ENCODE data around the gene CTAGE6. TPM values are rescaled to one million over a fixed set of nuclear protein-coding genes. Genes with fewer than 3 reads are reported as not detected.
"Not testable (repeated sequence)": the region's sequence is repeated elsewhere in the genome, so short reads cannot be mapped to it uniquely, and the experiment has no call there.

The CTAGE6 gene
- total and polyA plus RNA-seq, 2 donors (not counting 1 experiment from before 2014, with no cell fraction given): 0.17 TPM; not detected in 1

DNA sequence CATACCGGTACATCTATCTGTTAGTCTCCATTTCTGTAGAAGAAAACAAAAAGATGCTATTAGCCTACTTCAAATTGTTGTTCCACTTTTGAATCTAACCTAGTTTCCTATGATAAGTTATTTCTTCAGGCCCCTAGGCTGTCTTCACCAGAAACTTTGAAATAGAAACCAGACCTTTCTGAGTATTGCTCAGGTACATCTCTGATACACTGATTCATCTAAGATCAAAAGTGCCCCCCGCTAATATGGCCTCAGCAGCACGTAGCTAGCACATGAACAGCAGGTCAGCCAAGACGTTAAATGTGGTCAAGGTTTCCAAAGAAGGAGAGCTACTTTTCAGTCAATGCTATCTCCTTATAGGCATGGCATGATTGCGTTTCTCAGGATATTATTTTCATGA, 23.6 kb downstream of the CTAGE6 start:
- Histone ChIP-seq H3K27ac (ENCODE audit: insufficient read depth, low read length) (no peak overlapping the region), H3K4me1 (ENCODE audit: control insufficient read depth, extremely low read depth, insufficient read depth, low read length) (no peaks in the 10 kb centered on the region), H3K79me2 (ENCODE audit: control insufficient read depth, insufficient read depth, low read length) (no peaks in the 10 kb centered on the region), H3K9me3 (ENCODE audit: control insufficient read depth, insufficient read depth, low read depth, low read length) (no peaks in the 10 kb centered on the region), H3K9ac (ENCODE audit: insufficient read depth, low read length) (no peak overlapping the region), H4K20me1 (ENCODE audit: control insufficient read depth, extremely low read depth, insufficient read depth, low read length) (no peaks in the 10 kb centered on the region), H3K36me3 (ENCODE audit: control insufficient read depth, insufficient read depth, low read length) (no peaks in the 10 kb centered on the region), H3K27me3 (ENCODE audit: control insufficient read depth, insufficient read depth, low read length) (no peaks in the 10 kb centered on the region), H3K4me2 (ENCODE audit: extremely low read depth, insufficient read depth, low read length) (no peak overlapping the region), H3K4me3 (replicated peaks in 1 of 4; ENCODE audit: control extremely low read depth in 1 of 4, insufficient read depth in 1 of 4, low read depth in 3 of 4, low read length in 4 of 4) (no peak overlapping the region), H2AFZ (ENCODE audit: low read length) (no peak overlapping the region)
- DNase-seq (ENCODE audit: low read depth in 2 of 2): no peak
- no peak for TF ChIP-seq CTCF (conservative IDR thresholded peaks at IDR 0.05 in 1 of 2, IDR thresholded peaks at IDR 0.05 in 1 of 2; ENCODE audit: low read depth in 1 of 2, low read length in 2 of 2)
- TF ChIP-seq EZH2 (IDR thresholded peaks at IDR 0.05; ENCODE audit: low read length, missing control alignments): no peak

- Histone ChIP-seq H3K4me2 (ENCODE audit: extremely low read depth, insufficient read depth, low read length) (no peak overlapping the region), H3K4me3 (replicated peaks in 1 of 4; ENCODE audit: control extremely low read depth in 1 of 4, insufficient read depth in 1 of 4, low read depth in 3 of 4, low read length in 4 of 4) (no peak overlapping the region), H3K27ac (ENCODE audit: insufficient read depth, low read length) (no peak overlapping the region), H3K9me3 (ENCODE audit: control insufficient read depth, insufficient read depth, low read depth, low read length) (no peaks in the 10 kb centered on the region), H3K79me2 (ENCODE audit: control insufficient read depth, insufficient read depth, low read length) (no peaks in the 10 kb centered on the region), H2AFZ (ENCODE audit: low read length) (no peak overlapping the region), H3K9ac (ENCODE audit: insufficient read depth, low read length) (no peak overlapping the region), H3K36me3 (ENCODE audit: control insufficient read depth, insufficient read depth, low read length) (no peaks in the 10 kb centered on the region), H3K27me3 (ENCODE audit: control insufficient read depth, insufficient read depth, low read length) (no peaks in the 10 kb centered on the region), H4K20me1 (ENCODE audit: control insufficient read depth, extremely low read depth, insufficient read depth, low read length) (no peaks in the 10 kb centered on the region), H3K4me1 (ENCODE audit: control insufficient read depth, extremely low read depth, insufficient read depth, low read length) (no peaks in the 10 kb centered on the region)
- TF ChIP-seq EZH2 (IDR thresholded peaks at IDR 0.05; ENCODE audit: low read length, missing control alignments): no peak
- TF ChIP-seq CTCF (conservative IDR thresholded peaks at IDR 0.05 in 1 of 2, IDR thresholded peaks at IDR 0.05 in 1 of 2; ENCODE audit: low read depth in 1 of 2, low read length in 2 of 2): no peak
- DNase-seq (ENCODE audit: low read depth in 2 of 2): no peak
Measured at GRCh38 chr7:143728333-143728862, 29.1 kb downstream of the CTAGE6 start.

- not testable (repeated sequence) for H3K79me2 ChIP-seq (ENCODE audit: control insufficient read depth, insufficient read depth, low read length); H3K4me1 ChIP-seq (ENCODE audit: control insufficient read depth, extremely low read depth, insufficient read depth, low read length); DNase-seq (ENCODE audit: low read depth in 2 of 2)
Measured at GRCh38 chr7:143727561-143727960, 29.9 kb downstream of the CTAGE6 start.

GRCh38 chr7:143726143-143726542, 31.4 kb downstream of the CTAGE6 start:
- H3K36me3 ChIP-seq (ENCODE audit: control insufficient read depth, insufficient read depth, low read length); H3K9ac ChIP-seq (ENCODE audit: insufficient read depth, low read length); H4K20me1 ChIP-seq (ENCODE audit: control insufficient read depth, extremely low read depth, insufficient read depth, low read length); H3K4me2 ChIP-seq (ENCODE audit: extremely low read depth, insufficient read depth, low read length); H3K9me3 ChIP-seq (ENCODE audit: control insufficient read depth, insufficient read depth, low read depth, low read length); H3K4me1 ChIP-seq (ENCODE audit: control insufficient read depth, extremely low read depth, insufficient read depth, low read length); H3K79me2 ChIP-seq (ENCODE audit: control insufficient read depth, insufficient read depth, low read length); H3K27me3 ChIP-seq (ENCODE audit: control insufficient read depth, insufficient read depth, low read length); DNase-seq (ENCODE audit: low read depth in 2 of 2); H3K4me3 ChIP-seq (replicated peaks in 1 of 4; ENCODE audit: control extremely low read depth in 1 of 4, insufficient read depth in 1 of 4, low read depth in 3 of 4, low read length in 4 of 4); H2AFZ ChIP-seq (ENCODE audit: low read length); H3K27ac ChIP-seq (ENCODE audit: insufficient read depth, low read length): not testable (repeated sequence)

More at GRCh38 chr7:143727561-143727960, 29.9 kb downstream of the CTAGE6 start:
- not testable (repeated sequence) for H3K4me2 ChIP-seq (ENCODE audit: extremely low read depth, insufficient read depth, low read length); H3K36me3 ChIP-seq (ENCODE audit: control insufficient read depth, insufficient read depth, low read length); H2AFZ ChIP-seq (ENCODE audit: low read length); H4K20me1 ChIP-seq (ENCODE audit: control insufficient read depth, extremely low read depth, insufficient read depth, low read length); H3K4me3 ChIP-seq (replicated peaks in 1 of 4; ENCODE audit: control extremely low read depth in 1 of 4, insufficient read depth in 1 of 4, low read depth in 3 of 4, low read length in 4 of 4); H3K27ac ChIP-seq (ENCODE audit: insufficient read depth, low read length); H3K9me3 ChIP-seq (ENCODE audit: control insufficient read depth, insufficient read depth, low read depth, low read length); H3K9ac ChIP-seq (ENCODE audit: insufficient read depth, low read length); H3K27me3 ChIP-seq (ENCODE audit: control insufficient read depth, insufficient read depth, low read length)

DNA sequence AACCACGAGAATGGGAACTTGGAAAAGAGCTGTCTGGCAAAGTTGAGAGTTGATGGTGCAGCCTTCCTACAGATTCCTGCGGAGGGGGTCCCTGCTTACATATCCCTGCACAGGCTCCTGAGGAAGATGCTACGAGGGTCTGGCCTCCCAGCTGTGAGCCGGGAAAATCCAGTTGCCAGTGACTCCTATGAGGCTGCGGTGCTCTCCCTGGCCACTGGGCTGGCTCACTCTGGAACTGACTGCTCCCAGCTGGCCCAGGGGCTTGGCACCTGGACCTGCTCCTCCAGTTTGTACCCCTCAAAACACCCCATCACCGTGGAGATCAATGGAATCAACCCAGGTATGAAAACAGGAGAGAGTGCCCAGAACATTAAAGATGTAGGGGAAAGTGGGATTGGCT, 37.2 kb downstream of the CTAGE6 start:
- not testable (repeated sequence) for H4K20me1 ChIP-seq (ENCODE audit: control insufficient read depth, extremely low read depth, insufficient read depth, low read length); H3K4me1 ChIP-seq (ENCODE audit: control insufficient read depth, extremely low read depth, insufficient read depth, low read length); H2AFZ ChIP-seq (ENCODE audit: low read length); H3K4me3 ChIP-seq (replicated peaks in 1 of 4; ENCODE audit: control extremely low read depth in 1 of 4, insufficient read depth in 1 of 4, low read depth in 3 of 4, low read length in 4 of 4); H3K4me2 ChIP-seq (ENCODE audit: extremely low read depth, insufficient read depth, low read length); DNase-seq (ENCODE audit: low read depth in 2 of 2); H3K79me2 ChIP-seq (ENCODE audit: control insufficient read depth, insufficient read depth, low read length); H3K9me3 ChIP-seq (ENCODE audit: control insufficient read depth, insufficient read depth, low read depth, low read length); H3K27ac ChIP-seq (ENCODE audit: insufficient read depth, low read length); H3K27me3 ChIP-seq (ENCODE audit: control insufficient read depth, insufficient read depth, low read length); H3K36me3 ChIP-seq (ENCODE audit: control insufficient read depth, insufficient read depth, low read length); H3K9ac ChIP-seq (ENCODE audit: insufficient read depth, low read length)

Measured in fibroblast of lung (primary cell).